T-cell (primary cell): ENCODE data around the gene EIF5A. TPM values are rescaled to one million over a fixed set of nuclear protein-coding genes. Genes with fewer than 3 reads are reported as not detected.

Experiments
- ATAC-seq, 4 experiments: fragments of 200-7000 bp in 3 of 4; fragments of 150-1000 bp in 1 of 4; cut with Tn5 transposase; replicated peaks in 1 of 4; 1 replicate in 3 of 4; 2 replicates in 1 of 4; pipeline ENCODE4 v1.10.0; 2021; ENCODE audit warnings: moderate library complexity in 3 of 4, mild to moderate bottlenecking in 2 of 4, moderate number of reproducible peaks in 1 of 4
- CTCF ChIA-PET, 2 donors: fragments of 300-600 bp; sonication (Branson Sonifier 250); formaldehyde crosslinking; loops; one replicate each; lab custom pipeline; 2022; ENCODE audit warnings: antibody characterized with exemption in 2 of 2; lab: Charles Lee
- POLR2A ChIA-PET, 2 donors: fragments of 300-600 bp; sonication (Branson Sonifier 250); formaldehyde crosslinking; loops; one replicate each; lab custom pipeline; 2022; ENCODE audit warnings: antibody characterized with exemption in 2 of 2; lab: Charles Lee
- DNase-seq, 35 experiments: peaks; one replicate each; pipeline versions ENCODE4 v3.0.0 to v3.0.0-alpha.2; 2013 to 2023
- H3K27ac ChIP-seq: one replicate; pipeline ENCODE4 v1.5.1; 2013; ENCODE audit warnings: low read length
- H3K27me3 ChIP-seq, 2 experiments: replicated peaks in 1 of 2; 1 replicate in 1 of 2; 2 replicates in 1 of 2; pipeline versions ENCODE4 v1.6.1 to v1.7.0; 2013; ENCODE audit warnings: low read length in 1 of 2, mixed read lengths in 1 of 2; ENCODE audit not compliant: control insufficient read depth in 2 of 2, insufficient read depth in 2 of 2; ENCODE audit errors: extremely low read depth in 1 of 2
- H3K36me3 ChIP-seq, 2 donors: 1 replicate in 1 of 2; 2 replicates in 1 of 2; pipeline versions ENCODE4 v1.6.1 to v1.7.0; 2013; ENCODE audit warnings: low read length in 1 of 2; ENCODE audit not compliant: control insufficient read depth in 2 of 2, insufficient read depth in 1 of 2; ENCODE audit errors: extremely low read depth in 1 of 2
- H3K4me1 ChIP-seq, 2 experiments: 1 replicate in 1 of 2; 2 replicates in 1 of 2; pipeline versions ENCODE4 v1.6.1 to v1.7.0; 2013; ENCODE audit warnings: low read length in 2 of 2, mixed read lengths in 1 of 2; ENCODE audit not compliant: insufficient read depth in 2 of 2, control insufficient read depth in 1 of 2; ENCODE audit errors: extremely low read depth in 1 of 2
- H3K4me3 ChIP-seq, 2 donors: 1 replicate in 1 of 2; 2 replicates in 1 of 2; pipeline versions ENCODE4 v1.5.1 to v1.7.0; 2013; ENCODE audit warnings: mild to moderate bottlenecking in 2 of 2, low read length in 1 of 2, moderate library complexity in 1 of 2; ENCODE audit not compliant: control insufficient read depth in 1 of 2; ENCODE audit errors: extremely low read depth in 1 of 2
- H3K9me3 ChIP-seq: 2 replicates; pipeline ENCODE4 v1.7.0; 2013
- H3K27ac Mint-ChIP-seq, 2 donors: one replicate each; pipeline ENCODE4 v1.8.0; 2020 to 2021; ENCODE audit warnings: mild to moderate bottlenecking in 2 of 2, mixed read lengths in 2 of 2
- H3K27me3 Mint-ChIP-seq, 2 donors: one replicate each; pipeline ENCODE4 v1.8.0; 2021 to 2022; ENCODE audit warnings: mixed read lengths in 2 of 2
- H3K36me3 Mint-ChIP-seq: one replicate; pipeline ENCODE4 v1.8.0; 2021; ENCODE audit warnings: mixed read lengths
- H3K4me1 Mint-ChIP-seq, 3 donors: one replicate each; pipeline ENCODE4 v1.8.0; 2020 to 2022; ENCODE audit warnings: mixed read lengths in 3 of 3, mild to moderate bottlenecking in 1 of 3
- H3K4me3 Mint-ChIP-seq, 3 donors: one replicate each; pipeline ENCODE4 v1.8.0; 2020 to 2022; ENCODE audit warnings: mild to moderate bottlenecking in 3 of 3, mixed read lengths in 3 of 3, moderate library complexity in 3 of 3
- H3K9me3 Mint-ChIP-seq, 3 donors: one replicate each; pipeline ENCODE4 v1.8.0; 2020 to 2022; ENCODE audit warnings: mixed read lengths in 3 of 3
- WGBS: methylation state at CpG from one replicate; pipeline ENCODE4 v1.1.5; 2013; ENCODE audit warnings: missing lambda C conversion rate; ENCODE audit not compliant: insufficient coverage; 5-methylcytosine and 5-hydroxymethylcytosine counted together
- total RNA-seq, 35 experiments: library from RNA in 6 of 35; stranded (reverse) in 6 of 35; fragments of 120-200 nt in 1 of 35; gene quantifications; one replicate each; pipeline versions ENCODE4 v1.2.1 to v1.2.4 and lab custom pipeline; 2013 to 2026

EIF5A gene
- total RNA-seq, 5 donors from 2014 or later (not counting 1 experiment from before 2014, with no cell fraction given), result 286 to 481 (median 306) TPM

GRCh38 chr17:7356756-7357155 lies 49.3 kb downstream of the EIF5A start:
- Mint-ChIP-seq H3K27ac (no peak overlapping the region), H3K4me1 (peaks cover 9 to 28% (median 24%) of the 10 kb centered on the region in 3 donors), H3K36me3 (no peaks in the 10 kb centered on the region), H3K4me3 (no peak overlapping the region), H3K27me3 (peaks cover 2 to 3% of the 10 kb centered on the region in 2 donors), H3K9me3 (no peaks in the 10 kb centered on the region)
- ChIA-PET CTCF (interaction anchor here in 1 of 2 donors (0.6 to 1.9 kb wide), 4 partner anchors 27 to 204 kb away, joined by 3 to 9 read pairs (median 6); partner anchors contain the start of gene TMEM102), POLR2A (no interaction called here)
- ATAC-seq (no peak), DNase-seq (no peak)
- WGBS, result 81% methylated on average over 5 of the region's 8 CpGs
- Histone ChIP-seq H3K4me3 (no peak overlapping the region), H3K36me3 (no peaks in the 10 kb centered on the region), H3K27me3 (peaks cover 0 to 11% of the 10 kb centered on the region in 2 experiments), H3K4me1 (peaks cover 2 to 42% of the 10 kb centered on the region in 2 experiments), H3K9me3 (no peaks in the 10 kb centered on the region), H3K27ac (no peak overlapping the region)

- H3K36me3 Mint-ChIP-seq, result no peaks in the 10 kb centered on the region
- Histone ChIP-seq H3K4me3 (no peak overlapping the region), H3K9me3 (no peaks in the 10 kb centered on the region), H3K27me3 (peaks cover 0 to 16% of the 10 kb centered on the region in 2 experiments), H3K36me3 (no peaks in the 10 kb centered on the region), H3K4me1 (peaks cover under 1 to 38% of the 10 kb centered on the region in 2 experiments), H3K27ac (no peak overlapping the region)
- WGBS, result 89% methylated on average over 1 of the region's 2 CpGs
- no peak overlapping the region for H3K4me3 Mint-ChIP-seq
- H3K4me1 Mint-ChIP-seq, result peaks cover 7 to 26% (median 22%) of the 10 kb centered on the region in 3 donors
- H3K9me3 Mint-ChIP-seq, result no peaks in the 10 kb centered on the region
- ATAC-seq, result no peak
- ChIA-PET POLR2A (no interaction called here), CTCF (interaction anchor here (0.7 kb wide), 3 partner anchors 21 to 330 kb away, joined by 4 to 8 read pairs (median 4); partner anchors contain the start of gene ACAP1 (in 1 of the 2))
- no peak for DNase-seq
- H3K27me3 Mint-ChIP-seq, result peaks cover 2 to 6% of the 10 kb centered on the region in 2 donors
- no peak overlapping the region for H3K27ac Mint-ChIP-seq
Observed at GRCh38 chr17:7357381-7357780, 50.0 kb downstream of the EIF5A start.

GRCh38 chr17:7361906-7362305 lies 54.5 kb downstream of the EIF5A start:
- H3K9me3 Mint-ChIP-seq, result no peaks in the 10 kb centered on the region
- Histone ChIP-seq H3K27me3 (peaks cover 0 to 16% of the 10 kb centered on the region in 2 experiments), H3K4me1 (no peaks in the 10 kb centered on the region), H3K36me3 (no peaks in the 10 kb centered on the region), H3K4me3 (no peak overlapping the region), H3K27ac (no peak overlapping the region), H3K9me3 (no peaks in the 10 kb centered on the region)
- no peak for DNase-seq
- H3K36me3 Mint-ChIP-seq, result no peaks in the 10 kb centered on the region
- H3K27ac Mint-ChIP-seq, result no peak overlapping the region
- no peaks in the 10 kb centered on the region for H3K4me1 Mint-ChIP-seq
- H3K4me3 Mint-ChIP-seq, result no peak overlapping the region
- POLR2A ChIA-PET, result no interaction called here
- peaks cover 2 to 6% of the 10 kb centered on the region in 2 donors for H3K27me3 Mint-ChIP-seq
- CTCF ChIA-PET, result interaction anchor here in 1 of 2 donors (0.7 kb wide), 1 partner anchor 13 kb away, joined by 3 read pairs; no protein-coding TSS in a partner anchor
- no peak for ATAC-seq
- WGBS, result 59% methylated on average over 3 of the region's 3 CpGs

Other genes starting within 250 kb of the EIF5A start
- gene CLEC10A, start 227.4 kb upstream of the EIF5A start, total RNA-seq, result not detected
- under 1 TPM in 4 of 5 donors, not detected in 1; 0.25 to 0.55 (median 0.47) TPM for gene ASGR2, start 192.8 kb upstream of the EIF5A start, total RNA-seq
- gene ASGR1, start 128.3 kb upstream of the EIF5A start, total RNA-seq, result 1 to 10 TPM in 2 of 5 donors, under 1 TPM in 3; 0.60 to 1.8 (median 0.82) TPM
- gene DLG4, start 87.8 kb upstream of the EIF5A start, total RNA-seq, result 10 to 100 TPM in 2 of 5 donors, 1 to 10 TPM in 3; 8.1 to 13.6 (median 9.3) TPM
- gene ACADVL, start 87.7 kb upstream of the EIF5A start, total RNA-seq, result 100 to 1,000 TPM; 275 to 424 (median 385) TPM
- 10 to 100 TPM; 48.2 to 76.3 (median 70.4) TPM for gene DVL2, start 73.1 kb upstream of the EIF5A start, total RNA-seq
- gene PHF23, start 68.2 kb upstream of the EIF5A start, total RNA-seq, result 10 to 100 TPM; 13.3 to 51.6 (median 43.5) TPM
- 100 to 1,000 TPM; 197 to 278 (median 276) TPM for gene GABARAP, start 65.2 kb upstream of the EIF5A start, total RNA-seq
- 100 to 1,000 TPM; 109 to 131 (median 125) TPM for gene CTDNEP1, start 55.9 kb upstream of the EIF5A start, total RNA-seq
- gene ELP5, start 55.4 kb upstream of the EIF5A start, total RNA-seq, result 10 to 100 TPM; 29.8 to 35.9 (median 33.3) TPM
- gene CLDN7, start 45.1 kb upstream of the EIF5A start, total RNA-seq, result 1 to 10 TPM; 2.4 to 5.9 (median 2.9) TPM
- under 1 TPM in 1 of 5 donors, not detected in 4; 0.06 TPM for gene SLC2A4, start 25.9 kb upstream of the EIF5A start, total RNA-seq
- under 1 TPM in 4 of 5 donors, not detected in 1; 0.20 to 0.57 (median 0.45) TPM for gene YBX2, start 13.0 kb upstream of the EIF5A start, total RNA-seq
- gene GPS2, start 7.7 kb downstream of the EIF5A start, total RNA-seq, result 100 to 1,000 TPM; 114 to 129 (median 125) TPM
- gene NEURL4, start 21.7 kb downstream of the EIF5A start, total RNA-seq, result 10 to 100 TPM; 49.5 to 90.2 (median 80.0) TPM
- 100 to 1,000 TPM; 531 to 781 (median 649) TPM for gene ACAP1, start 28.9 kb downstream of the EIF5A start, total RNA-seq
- 1 to 10 TPM; 2.4 to 7.3 (median 4.8) TPM for gene KCTD11, start 44.5 kb downstream of the EIF5A start, total RNA-seq
- gene TMEM95, start 47.5 kb downstream of the EIF5A start, total RNA-seq, result not detected
- 10 to 100 TPM in 3 of 5 donors, 1 to 10 TPM in 2; 5.7 to 18.3 (median 16.0) TPM for gene TNK1, start 73.5 kb downstream of the EIF5A start, total RNA-seq
- 100 to 1,000 TPM; 101 to 145 (median 140) TPM for gene PLSCR3, start 86.9 kb downstream of the EIF5A start, total RNA-seq
- gene TMEM256, start 96.5 kb downstream of the EIF5A start, total RNA-seq, result 10 to 100 TPM; 28.7 to 48.9 (median 45.6) TPM
- gene NLGN2, start 100.2 kb downstream of the EIF5A start, total RNA-seq, result 1 to 10 TPM; 6.8 to 8.9 (median 8.4) TPM
- not detected for gene SPEM1, start 112.7 kb downstream of the EIF5A start, total RNA-seq
- not detected for gene SPEM2, start 118.0 kb downstream of the EIF5A start, total RNA-seq
- not detected for gene SPEM3, start 121.2 kb downstream of the EIF5A start, total RNA-seq
- 10 to 100 TPM in 3 of 5 donors, 1 to 10 TPM in 2; 8.8 to 26.9 (median 23.5) TPM for gene TMEM102, start 127.8 kb downstream of the EIF5A start, total RNA-seq
- 1 to 10 TPM; 2.4 to 4.2 (median 3.3) TPM for gene FGF11, start 131.9 kb downstream of the EIF5A start, total RNA-seq
- gene CHRNB1, start 137.4 kb downstream of the EIF5A start, total RNA-seq, result 10 to 100 TPM in 3 of 5 donors, 1 to 10 TPM in 2; 6.6 to 12.0 (median 11.0) TPM
- 10 to 100 TPM; 64.0 to 86.6 (median 82.7) TPM for gene ZBTB4, start 172.0 kb downstream of the EIF5A start, total RNA-seq
- gene SLC35G6, start 173.8 kb downstream of the EIF5A start, total RNA-seq, result not detected
- 100 to 1,000 TPM; 198 to 444 (median 212) TPM for gene POLR2A, start 176.7 kb downstream of the EIF5A start, total RNA-seq
- 10 to 100 TPM; 38.3 to 72.8 (median 61.4) TPM for gene TNFSF12, start 241.4 kb downstream of the EIF5A start, total RNA-seq